CD4-positive, CD25-positive, alpha-beta regulatory T cell (primary cell): ENCODE data around the gene SLC35B2. TPM values are rescaled to one million over a fixed set of nuclear protein-coding genes. Genes with fewer than 3 reads are reported as not detected.

ENCODE experiments used
- ATAC-seq, 2 donors: fragments of 150-1000 bp; cut with Tn5 transposase; one replicate each; pipeline ENCODE4 v1.10.0; 2021; ENCODE audit warnings: low read depth in 2 of 2, moderate number of reproducible peaks in 2 of 2, moderate library complexity in 1 of 2
- DNase-seq, 3 donors: peaks; one replicate each; pipeline versions ENCODE4 v3.0.0 to v3.0.0-alpha.2; 2012 to 2022; ENCODE audit warnings: mixed read lengths in 1 of 3
- H3K27ac ChIP-seq: one replicate; pipeline ENCODE4 v1.7.0; 2013; ENCODE audit warnings: mild to moderate bottlenecking, low read length; ENCODE audit not compliant: insufficient read depth, poor library complexity, severe bottlenecking
- H3K27me3 ChIP-seq: one replicate; pipeline ENCODE4 v1.7.0; 2013; ENCODE audit warnings: low read length; ENCODE audit not compliant: control insufficient read depth, insufficient read depth
- H3K36me3 ChIP-seq: one replicate; pipeline ENCODE4 v1.7.0; 2013; ENCODE audit warnings: mild to moderate bottlenecking, low read length, moderate library complexity; ENCODE audit not compliant: control insufficient read depth, insufficient read depth
- H3K4me1 ChIP-seq: 2 replicates; pipeline ENCODE4 v1.7.0; 2013; ENCODE audit warnings: mild to moderate bottlenecking, low read length; ENCODE audit not compliant: insufficient read depth, control insufficient read depth, poor library complexity, severe bottlenecking
- H3K4me3 ChIP-seq: one replicate; pipeline ENCODE4 v1.7.0; 2013; ENCODE audit warnings: low read depth, mild to moderate bottlenecking, low read length, moderate library complexity
- H3K9me3 ChIP-seq, 2 experiments: 1 replicate in 1 of 2; 2 replicates in 1 of 2; pipeline ENCODE4 v1.7.0; 2013; ENCODE audit warnings: low read length in 2 of 2, mild to moderate bottlenecking in 1 of 2, moderate library complexity in 1 of 2; ENCODE audit not compliant: control insufficient read depth in 2 of 2
- H3K27ac Mint-ChIP-seq, 3 donors: one replicate each; pipeline ENCODE4 v1.8.0; 2020 to 2022; ENCODE audit warnings: mild to moderate bottlenecking in 3 of 3, mixed read lengths in 3 of 3, moderate library complexity in 2 of 3
- H3K27me3 Mint-ChIP-seq: one replicate; pipeline ENCODE4 v1.8.0; 2022; ENCODE audit warnings: mild to moderate bottlenecking, mixed read lengths
- H3K36me3 Mint-ChIP-seq: one replicate; pipeline ENCODE4 v1.8.0; 2020; ENCODE audit warnings: mixed read lengths
- H3K4me1 Mint-ChIP-seq, 4 donors: one replicate each; pipeline ENCODE4 v1.8.0; 2020 to 2022; ENCODE audit warnings: mixed read lengths in 4 of 4, mild to moderate bottlenecking in 1 of 4
- H3K4me3 Mint-ChIP-seq, 4 donors: one replicate each; pipeline ENCODE4 v1.8.0; 2020 to 2022; ENCODE audit warnings: mild to moderate bottlenecking in 4 of 4, mixed read lengths in 4 of 4, moderate library complexity in 3 of 4
- H3K9me3 Mint-ChIP-seq, 7 donors: one replicate each; pipeline ENCODE4 v1.8.0; 2020 to 2022; ENCODE audit warnings: mixed read lengths in 7 of 7, mild to moderate bottlenecking in 3 of 7, moderate library complexity in 2 of 7
- polyA plus RNA-seq, 4 donors: library from polyadenylated mRNA; unstranded; fragments of 300-500 nt; fragmentation: Illumina TruSeq; gene quantifications; one replicate each; pipeline ENCODE4 v1.2.3, GENCODE V29; 2021
- total RNA-seq: library from RNA; stranded (reverse); gene quantifications from one replicate; pipeline ENCODE4 v1.2.3, GENCODE V29; 2022

Gene SLC35B2
- total and polyA plus RNA-seq, 5 donors from 2014 or later = 14.8 to 42.4 (median 34.2) TPM

DNA sequence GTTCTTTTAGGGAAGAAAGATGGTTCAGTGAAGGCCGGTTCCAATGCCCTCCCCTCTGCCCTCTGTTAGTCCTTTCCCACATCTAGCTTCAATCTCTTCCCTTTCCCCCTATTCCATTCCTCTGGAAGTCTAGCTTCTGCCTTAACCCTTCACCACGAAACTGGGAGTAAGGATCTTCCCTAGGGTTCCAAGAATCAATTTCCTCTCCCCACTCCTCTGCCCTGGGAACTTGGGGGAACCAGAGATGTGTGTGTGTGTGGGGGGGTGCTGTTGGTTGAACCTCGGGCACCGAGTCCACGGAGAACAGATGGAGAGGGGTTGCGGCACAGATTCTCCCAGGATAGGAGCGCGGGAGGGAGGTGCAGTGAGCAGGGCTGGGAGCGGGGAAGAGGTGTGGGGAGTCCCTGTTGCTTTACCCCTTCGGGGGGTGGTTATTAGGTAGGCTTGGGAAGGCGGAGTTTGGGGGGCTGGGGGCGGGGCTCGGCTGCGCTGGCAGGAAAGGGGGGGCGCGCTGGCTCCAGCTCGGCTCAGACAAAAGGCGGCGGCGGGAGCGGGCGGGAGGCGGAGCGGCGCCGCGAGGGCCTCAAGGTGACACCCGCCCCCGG is 12.7 kb upstream of the SLC35B2 start, which contains the start of gene TMEM151B:
Gene TMEM151B (plus strand): TSS at position 530 of the 605 bp plus-strand sequence. CDS start 293 bp downstream, outside the sequence.
- H3K4me1 Mint-ChIP-seq = peaks cover 0 to 40% (median 15%) of the 10 kb centered on the region in 4 donors
- H3K36me3 ChIP-seq = no peaks in the 10 kb centered on the region
- peaks cover 3% of the 10 kb centered on the region for H3K36me3 Mint-ChIP-seq
- peaks cover 11% of the 10 kb centered on the region for H3K4me1 ChIP-seq
- peaks cover 63% of the 10 kb centered on the region for H3K27me3 Mint-ChIP-seq
- DNase-seq = no peak
- no peak for ATAC-seq
- peaks cover 0 to 2% (median 0%) of the 10 kb centered on the region in 7 donors for H3K9me3 Mint-ChIP-seq
- H3K27me3 ChIP-seq = peaks cover 21% of the 10 kb centered on the region
- peak within 1 kb of the TSS; percentile 66 to 82 (median 73) for H3K4me3 Mint-ChIP-seq
- no peak within 1 kb of the TSS for H3K4me3 ChIP-seq
- H3K27ac Mint-ChIP-seq = peak within 1 kb of the TSS in 1 of 3 donors; percentile 48
- no peaks in the 10 kb centered on the region for H3K9me3 ChIP-seq
- H3K27ac ChIP-seq = no peak within 1 kb of the TSS

DNA sequence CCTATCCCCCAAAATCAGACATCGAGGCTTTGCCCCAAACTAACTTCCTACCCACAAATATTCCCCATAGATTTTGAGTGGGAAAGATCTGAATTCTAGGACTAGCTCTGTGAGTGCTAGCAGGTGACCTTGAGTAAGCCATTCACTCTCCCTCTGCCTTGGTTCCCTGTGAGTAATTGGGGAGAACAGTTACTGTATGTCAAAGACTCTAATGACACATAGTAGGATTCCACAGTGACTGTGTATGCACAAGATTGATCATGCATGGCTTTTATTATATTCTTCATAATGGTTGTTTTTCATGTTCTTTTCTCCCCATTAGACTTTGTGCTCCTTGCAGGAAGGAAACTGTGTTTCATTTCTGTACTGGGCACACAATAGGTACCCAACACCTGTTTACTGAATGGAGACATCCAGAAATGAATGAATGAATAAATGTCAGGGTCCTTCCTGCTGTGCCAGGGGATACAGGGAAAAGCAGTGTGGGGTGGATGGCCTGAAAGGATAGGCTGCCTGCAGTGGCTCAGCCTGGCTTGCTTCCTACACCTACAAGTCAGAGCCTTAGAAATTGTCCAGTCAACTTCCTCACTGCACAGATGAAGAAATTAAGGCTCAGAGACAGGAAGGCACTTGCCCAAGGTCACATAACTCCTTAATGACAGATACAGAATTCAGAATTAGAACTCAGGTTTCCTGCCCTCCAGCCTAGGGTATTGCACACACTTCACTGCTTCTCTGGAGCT is 12.0 kb upstream of the SLC35B2 start:
- H3K27ac Mint-ChIP-seq = peak overlapping the region in 1 of 3 donors; percentile 48
- ATAC-seq = no peak
- H3K36me3 Mint-ChIP-seq = peaks cover 3% of the 10 kb centered on the region
- peaks cover 0 to 42% (median 19%) of the 10 kb centered on the region in 4 donors for H3K4me1 Mint-ChIP-seq
- DNase-seq = no peak
- peaks cover 19% of the 10 kb centered on the region for H3K27me3 ChIP-seq
- H3K27me3 Mint-ChIP-seq = peaks cover 60% of the 10 kb centered on the region
- peaks cover 0 to 2% (median 0%) of the 10 kb centered on the region in 7 donors for H3K9me3 Mint-ChIP-seq
- no peak overlapping the region for H3K27ac ChIP-seq
- H3K4me3 Mint-ChIP-seq = peak overlapping the region; percentile 6 to 82 (median 70)
- H3K9me3 ChIP-seq = no peaks in the 10 kb centered on the region
- H3K4me1 ChIP-seq = peaks cover 18% of the 10 kb centered on the region
- no peak overlapping the region for H3K4me3 ChIP-seq
- no peaks in the 10 kb centered on the region for H3K36me3 ChIP-seq

DNA sequence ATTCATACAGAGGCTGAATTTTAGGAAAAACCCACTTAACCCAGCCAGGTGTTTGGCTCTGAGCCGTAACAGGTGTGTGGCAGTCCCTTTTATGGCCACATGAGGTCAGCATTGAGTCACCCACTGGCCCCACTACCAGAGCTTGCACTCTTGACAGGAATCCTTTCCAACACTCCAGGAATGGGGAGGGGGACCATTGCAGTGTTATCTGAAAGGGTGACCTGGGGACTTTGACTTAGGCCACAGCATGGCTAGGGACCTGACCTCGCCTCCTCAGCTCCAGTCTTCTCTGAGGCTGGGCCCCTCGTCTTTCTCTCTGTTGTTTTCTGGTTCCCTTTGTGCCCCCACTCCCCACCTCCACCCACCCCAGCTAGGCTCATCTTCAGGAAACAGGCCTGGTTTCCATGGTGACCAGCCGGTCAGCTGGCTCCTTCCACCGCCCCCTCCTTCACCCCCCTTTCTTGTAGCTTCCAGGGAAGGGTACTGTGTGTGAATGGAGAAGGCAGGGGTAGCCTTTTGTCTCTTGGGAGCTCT is 10.8 kb upstream of the SLC35B2 start:
- H3K36me3 ChIP-seq = no peaks in the 10 kb centered on the region
- peaks cover 0 to 2% (median 0%) of the 10 kb centered on the region in 7 donors for H3K9me3 Mint-ChIP-seq
- peaks cover 3% of the 10 kb centered on the region for H3K36me3 Mint-ChIP-seq
- peaks cover 52% of the 10 kb centered on the region for H3K27me3 Mint-ChIP-seq
- no peaks in the 10 kb centered on the region for H3K9me3 ChIP-seq
- no peak overlapping the region for H3K4me3 ChIP-seq
- peak overlapping the region; percentile 28 to 90 (median 67) for H3K4me3 Mint-ChIP-seq
- peak overlapping the region in 1 of 3 donors; percentile 60 for H3K27ac Mint-ChIP-seq
- DNase-seq (peak; percentile 46 to 64 (median 64)), ATAC-seq (peak in 1 of 2 donors; percentile 28)
- no peak overlapping the region for H3K27ac ChIP-seq
- peaks cover 0 to 52% (median 27%) of the 10 kb centered on the region in 4 donors for H3K4me1 Mint-ChIP-seq
- peaks cover 30% of the 10 kb centered on the region for H3K4me1 ChIP-seq
- H3K27me3 ChIP-seq = peaks cover 17% of the 10 kb centered on the region

DNA sequence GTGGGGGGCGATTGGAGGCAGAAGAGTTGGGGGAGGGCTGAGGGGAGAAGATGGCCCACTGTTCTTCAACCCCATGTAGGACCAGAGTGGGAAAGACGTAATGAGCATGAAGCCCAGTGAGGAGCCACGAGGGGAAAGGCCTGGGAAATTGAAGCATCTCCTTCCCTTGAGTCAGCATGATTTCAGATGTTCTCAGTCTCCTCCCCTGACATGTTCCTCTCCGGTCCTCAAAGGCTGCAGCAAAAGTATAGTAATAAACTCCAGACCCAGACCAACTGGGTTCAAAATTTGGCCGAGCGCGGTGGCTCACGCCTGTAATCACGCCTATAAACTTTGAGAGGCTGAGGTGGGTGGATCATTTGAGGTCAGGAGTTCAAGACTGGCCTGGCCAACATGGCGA is 9.9 kb upstream of the SLC35B2 start:
- H3K9me3 Mint-ChIP-seq = no peaks in the 10 kb centered on the region
- peaks cover 39% of the 10 kb centered on the region for H3K4me1 ChIP-seq
- ATAC-seq = no peak
- H3K4me1 Mint-ChIP-seq = peaks cover 0 to 61% (median 36%) of the 10 kb centered on the region in 4 donors
- no peaks in the 10 kb centered on the region for H3K36me3 ChIP-seq
- no peak for DNase-seq
- peak overlapping the region in 2 of 4 donors; percentile 17 to 95 for H3K4me3 Mint-ChIP-seq
- peak overlapping the region in 1 of 3 donors; percentile 31 for H3K27ac Mint-ChIP-seq
- H3K36me3 Mint-ChIP-seq = no peaks in the 10 kb centered on the region
- H3K4me3 ChIP-seq = no peak overlapping the region
- H3K27me3 Mint-ChIP-seq = peaks cover 43% of the 10 kb centered on the region
- no peak overlapping the region for H3K27ac ChIP-seq
- peaks cover 17% of the 10 kb centered on the region for H3K27me3 ChIP-seq
- H3K9me3 ChIP-seq = no peaks in the 10 kb centered on the region

DNA sequence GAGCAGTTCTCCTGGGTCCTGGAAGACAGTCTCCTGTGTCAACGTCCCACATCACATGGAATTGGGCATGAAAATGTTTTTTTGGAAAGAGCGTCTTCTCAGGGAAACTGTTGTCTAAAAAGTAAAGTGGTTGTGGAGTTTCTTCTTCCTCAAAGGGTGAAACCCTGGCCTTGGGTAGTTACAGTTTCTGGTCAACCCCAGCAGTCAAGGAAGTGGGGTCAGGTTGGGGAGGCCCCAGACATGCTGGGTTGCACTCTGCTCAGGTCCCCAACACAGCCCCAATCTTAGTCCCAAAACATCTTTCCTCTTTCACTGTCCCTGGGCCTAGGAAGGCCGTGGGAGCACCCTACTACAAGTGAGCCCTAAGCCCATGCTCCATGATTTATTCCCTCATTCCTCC is 9.0 kb upstream of the SLC35B2 start:
- Histone ChIP-seq H3K4me3 (no peak overlapping the region), H3K27ac (peak overlapping the region; percentile 94), H3K27me3 (peaks cover 14% of the 10 kb centered on the region), H3K4me1 (peaks cover 44% of the 10 kb centered on the region), H3K9me3 (no peaks in the 10 kb centered on the region), H3K36me3 (no peaks in the 10 kb centered on the region)
- Mint-ChIP-seq H3K36me3 (no peaks in the 10 kb centered on the region), H3K9me3 (no peaks in the 10 kb centered on the region), H3K27ac (peak overlapping the region; percentile 75 to 93 (median 83)), H3K4me3 (peak overlapping the region; percentile 90 to 98 (median 95)), H3K4me1 (peaks cover 0 to 63% (median 39%) of the 10 kb centered on the region in 4 donors), H3K27me3 (peaks cover 34% of the 10 kb centered on the region)
- DNase-seq (no peak), ATAC-seq (no peak)

DNA sequence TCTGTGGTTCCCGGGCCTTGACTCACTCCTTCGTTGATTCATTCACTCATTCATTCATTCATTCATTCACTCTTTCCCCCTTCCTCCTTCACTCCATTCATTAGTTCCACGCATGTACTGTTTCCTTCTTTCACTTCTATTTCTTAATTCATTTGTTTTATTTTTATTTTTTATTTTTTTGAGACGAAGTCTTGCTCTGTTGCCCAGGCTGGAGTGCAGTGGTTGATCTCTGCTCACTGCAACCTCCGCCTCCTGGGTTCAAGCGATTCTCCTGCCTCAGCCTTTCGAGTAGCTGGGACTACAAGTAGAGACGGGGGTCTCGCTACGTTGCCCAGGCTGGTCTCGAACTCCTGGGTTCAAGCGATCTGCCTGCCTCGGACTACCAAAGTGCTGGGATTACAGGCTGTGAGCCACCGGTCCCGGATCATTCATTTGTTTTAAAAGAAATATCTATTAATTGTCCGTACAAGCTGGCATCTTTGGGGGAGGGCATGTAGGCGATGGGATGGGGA is 8.4 kb upstream of the SLC35B2 start:
- Histone ChIP-seq H3K36me3 (peaks cover 2% of the 10 kb centered on the region), H3K4me1 (peaks cover 39% of the 10 kb centered on the region), H3K4me3 (peak overlapping the region; percentile 64), H3K27me3 (peaks cover 14% of the 10 kb centered on the region), H3K27ac (peak overlapping the region; percentile 94), H3K9me3 (no peaks in the 10 kb centered on the region)
- H3K4me3 Mint-ChIP-seq = peak overlapping the region; percentile 90 to 98 (median 95)
- peak overlapping the region; percentile 93 to 97 (median 97) for H3K27ac Mint-ChIP-seq
- H3K36me3 Mint-ChIP-seq = peaks cover 5% of the 10 kb centered on the region
- peaks cover 4 to 64% (median 44%) of the 10 kb centered on the region in 4 donors for H3K4me1 Mint-ChIP-seq
- no peaks in the 10 kb centered on the region for H3K9me3 Mint-ChIP-seq
- H3K27me3 Mint-ChIP-seq = peaks cover 30% of the 10 kb centered on the region
- ATAC-seq = no peak
- no peak for DNase-seq

DNA sequence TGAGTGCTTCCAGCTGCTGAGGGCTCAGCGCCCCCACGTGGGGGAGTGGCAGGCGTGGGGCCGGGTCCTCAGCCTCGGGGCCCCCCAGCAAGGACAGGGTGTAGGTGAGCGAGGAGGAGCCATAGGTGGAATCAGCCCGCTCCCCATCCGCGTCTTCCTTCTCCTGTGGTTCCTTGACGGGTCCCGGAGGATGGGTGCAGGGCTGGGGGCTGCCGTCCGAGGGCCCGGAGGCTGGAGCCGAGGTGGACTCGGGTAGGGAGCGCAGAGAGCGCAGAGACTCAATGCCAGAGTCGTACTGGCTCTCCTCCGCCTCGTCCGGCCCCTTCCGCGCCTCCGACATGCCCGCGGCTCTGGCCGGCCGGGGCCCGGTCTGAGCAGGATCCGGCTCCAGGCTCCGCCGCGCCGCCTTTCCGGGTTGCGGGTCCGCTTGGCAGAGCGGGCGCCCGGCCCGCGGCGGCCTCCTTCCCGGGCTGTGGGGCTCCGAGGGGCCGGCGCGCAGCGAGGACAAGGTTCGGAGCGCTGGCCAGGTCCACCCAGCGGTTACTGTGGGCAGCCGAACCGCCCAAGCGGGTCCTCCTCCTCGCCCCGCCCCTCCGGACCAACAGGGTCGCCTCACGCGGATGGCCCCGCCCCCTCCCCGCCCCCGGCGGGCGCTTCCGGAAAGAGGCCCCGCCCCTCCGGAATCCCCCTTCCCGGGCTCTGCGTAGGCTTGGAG is 7.8 kb upstream of the SLC35B2 start, which contains the start of gene NFKBIE:
Gene NFKBIE (minus strand): TSS at position 545 of the 715 bp plus-strand sequence. CDS start 205 bp downstream, at position 340.
- Histone ChIP-seq H3K9me3 (no peaks in the 10 kb centered on the region), H3K36me3 (peaks cover 6% of the 10 kb centered on the region), H3K27me3 (peaks cover 14% of the 10 kb centered on the region), H3K4me1 (peaks cover 39% of the 10 kb centered on the region), H3K27ac (peak within 1 kb of the TSS; percentile 94), H3K4me3 (peak within 1 kb of the TSS; percentile 91)
- Mint-ChIP-seq H3K36me3 (peaks cover 5% of the 10 kb centered on the region), H3K4me1 (peaks cover 4 to 65% (median 44%) of the 10 kb centered on the region in 4 donors), H3K27me3 (peaks cover 29% of the 10 kb centered on the region), H3K27ac (peak within 1 kb of the TSS; percentile 93 to 97 (median 97)), H3K4me3 (peak within 1 kb of the TSS; percentile 90 to 98 (median 95)), H3K9me3 (no peaks in the 10 kb centered on the region)
- DNase-seq = peak; percentile 82 to 96 (median 90)
- peak; percentile 74 to 77 for ATAC-seq
